NB4 (cell line): ENCODE results near the gene RPS6KA2.
"Not testable (repeated sequence)": the region's sequence is repeated elsewhere in the genome, so short reads cannot be mapped to it uniquely, and the experiment has no call there.

Source experiments
- DNase-seq: peaks from one replicate; pipeline ENCODE4 v3.0.0; 2010; ENCODE audit warnings: low read depth
- H3K4me3 ChIP-seq: one replicate; pipeline ENCODE4 v1.5.1; 2011; ENCODE audit warnings: mild to moderate bottlenecking, low read depth, low read length, moderate library complexity
- CTCF ChIP-seq: IDR thresholded peaks from one replicate; pipeline ENCODE4 v1.5.1; 2012; ENCODE audit warnings: low read depth, low read length
- MAX ChIP-seq: IDR thresholded peaks from 2 replicates; pipeline ENCODE4 v1.6.1; 2011; ENCODE audit warnings: low read depth, low read length
- MYC ChIP-seq: IDR thresholded peaks from 2 replicates; pipeline ENCODE4 v1.6.1; 2011; ENCODE audit warnings: low read depth, low read length
- POLR2A ChIP-seq: IDR thresholded peaks from 2 replicates; pipeline ENCODE4 v1.6.1; 2011; ENCODE audit warnings: mild to moderate bottlenecking; ENCODE audit not compliant: insufficient read length; ENCODE audit errors: extremely low read depth

RPS6KA2 gene

GRCh38 chr6:166365221-166365620, 261.8 kb downstream of the RPS6KA2 start:
- no peak overlapping the region for H3K4me3 ChIP-seq
- TF ChIP-seq POLR2A (no peak), CTCF (no peak), MYC (no peak), MAX (no peak)
- DNase-seq, result no peak

DNA sequence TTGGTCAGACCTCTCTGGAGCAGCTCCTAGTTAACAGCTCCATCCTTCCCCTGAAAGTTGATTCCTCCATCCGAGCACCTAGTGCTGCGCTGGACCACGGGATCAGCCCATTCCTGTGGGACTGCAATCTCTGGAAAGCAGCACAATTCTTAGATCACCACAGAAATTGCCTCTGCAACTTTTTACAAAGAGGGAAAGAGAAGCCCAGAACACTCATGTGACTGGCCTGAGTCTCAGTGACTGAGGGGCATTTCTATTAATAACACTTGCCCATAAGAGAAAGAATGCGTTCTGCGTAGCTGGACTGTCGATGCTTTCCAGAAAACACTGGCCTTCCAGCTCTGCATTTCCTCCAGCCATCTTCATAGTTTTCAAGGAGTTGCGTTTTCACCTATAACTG, 262.6 kb downstream of the RPS6KA2 start:
- no peak for TF ChIP-seq CTCF
- TF ChIP-seq MAX, result no peak
- no peak for TF ChIP-seq POLR2A
- TF ChIP-seq MYC, result no peak
- H3K4me3 ChIP-seq, result no peak overlapping the region
- no peak for DNase-seq

- H3K4me3 ChIP-seq, DNase-seq: not testable (repeated sequence)
Observed at GRCh38 chr6:166362427-166362826, 264.6 kb downstream of the RPS6KA2 start.

GRCh38 chr6:166361077-166361429, 266.0 kb downstream of the RPS6KA2 start:
- peak; percentile 95 for DNase-seq
- peak; percentile 92 for TF ChIP-seq MAX
- TF ChIP-seq POLR2A, result peak; percentile 26
- TF ChIP-seq CTCF, result no peak
- TF ChIP-seq MYC, result peak; percentile 92

DNA sequence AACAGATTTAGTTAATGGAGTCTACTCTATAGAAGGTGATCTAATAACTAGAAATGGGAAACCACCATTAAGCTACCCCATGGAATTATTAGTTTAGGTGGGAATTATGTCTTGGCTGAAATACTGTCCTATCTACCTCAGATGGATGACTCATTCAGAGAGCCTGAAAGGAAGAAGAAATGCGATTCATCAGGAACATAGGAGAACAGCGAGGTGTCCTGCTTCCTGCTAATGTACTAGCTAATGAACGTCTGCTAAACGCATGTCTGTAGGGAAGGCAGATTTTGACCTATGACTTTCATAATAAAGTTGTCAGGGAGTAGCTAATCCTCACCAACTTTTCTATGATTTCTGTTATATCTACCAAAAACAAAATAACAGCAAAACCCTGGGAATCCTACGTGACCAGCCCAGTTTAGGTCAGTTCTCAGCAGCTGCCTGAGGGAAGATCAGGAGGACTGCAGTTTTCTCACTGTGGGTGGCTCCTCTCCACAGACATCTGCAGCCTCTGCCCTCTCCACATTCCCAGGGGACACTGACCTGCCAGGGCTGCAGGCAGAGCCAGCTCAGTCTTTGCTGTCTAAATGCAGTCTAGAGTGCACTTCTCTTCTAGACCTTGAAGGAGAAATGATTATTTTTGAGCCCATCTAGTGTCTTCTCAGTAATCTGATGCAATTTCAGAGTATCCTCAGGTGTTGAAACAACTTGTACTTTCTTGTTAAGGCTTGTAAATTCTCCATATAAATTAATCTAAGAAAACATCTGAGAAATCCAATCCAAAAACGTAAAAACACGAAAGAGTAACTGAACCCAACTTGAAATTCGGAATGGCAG, 266.6 kb downstream of the RPS6KA2 start:
- peak; percentile 82 for DNase-seq
- TF ChIP-seq POLR2A (no peak), MYC (no peak), CTCF (no peak), MAX (no peak)
- peak overlapping the region; percentile 48 for H3K4me3 ChIP-seq

More at GRCh38 chr6:166361077-166361429, 266.0 kb downstream of the RPS6KA2 start:
- H3K4me3 ChIP-seq, result peak overlapping the region; percentile 48
